K562 (cell line): ENCODE results near the gene OSCAR. TPM values are rescaled to one million over a fixed set of nuclear protein-coding genes. Genes with fewer than 3 reads are reported as not detected.

Experiments
- ARNT ChIP-seq, 2 experiments: fragments of 450-650 bp; IDR thresholded peaks; 2 replicates each; pipeline ENCODE4 v1.6.1; 2016; ENCODE audit warnings: mild to moderate bottlenecking in 1 of 2
- CBFB ChIP-seq: sonication (generic); formaldehyde crosslinking; IDR thresholded peaks from 2 replicates; pipeline ENCODE4 v1.4.0; 2020; ENCODE audit warnings: mild to moderate bottlenecking, missing genetic modification reagents
- CREB1 ChIP-seq, 2 experiments: sonication (generic) in 1 of 2; formaldehyde crosslinking in 1 of 2; IDR thresholded peaks; 2 replicates each; pipeline versions ENCODE4 v1.6.1 to v1.8.0; 2012 to 2022; ENCODE audit warnings: inconsistent platforms in 1 of 2, mild to moderate bottlenecking in 1 of 2, missing genetic modification reagents in 1 of 2, moderate library complexity in 1 of 2
- FOXM1 ChIP-seq, 2 experiments: fragments of 450-650 bp in 1 of 2; sonication (generic) in 1 of 2; formaldehyde crosslinking in 1 of 2; IDR thresholded peaks; 2 replicates each; pipeline versions ENCODE4 v1.6.1 to v1.9.0; 2017 to 2022; ENCODE audit warnings: low read depth in 2 of 2, mild to moderate bottlenecking in 2 of 2, missing genetic modification reagents in 1 of 2, moderate library complexity in 1 of 2
- GTF2A2 ChIP-seq: IDR thresholded peaks from 2 replicates; pipeline ENCODE4 v1.6.1; 2016; ENCODE audit warnings: mild to moderate bottlenecking, missing genetic modification characterization, missing compliant biosample characterization
- HIVEP1 ChIP-seq: fragments of 250-450 bp; sonication (Bioruptor Pico); IDR thresholded peaks from 2 replicates; pipeline ENCODE4 v1.4.0; 2020; ENCODE audit warnings: mild to moderate bottlenecking
- KLF13 ChIP-seq: fragments of 450-650 bp; IDR thresholded peaks from 2 replicates; pipeline ENCODE4 v1.6.1; 2016; ENCODE audit warnings: missing genetic modification characterization, low read depth, mild to moderate bottlenecking, missing compliant biosample characterization, moderate library complexity, borderline replicate concordance
- MAFK ChIP-seq: IDR thresholded peaks from 2 replicates; pipeline ENCODE4 v1.6.1; 2011; ENCODE audit warnings: low read length, improper control_type of control experiment
- MAZ ChIP-seq, 2 experiments: fragments of 450-650 bp in 1 of 2; sonication (generic) in 1 of 2; formaldehyde crosslinking; IDR thresholded peaks in 1 of 2; conservative IDR thresholded peaks in 1 of 2; 2 replicates each; pipeline versions ENCODE4 v1.4.0 to v1.5.0; 2020; ENCODE audit warnings: mild to moderate bottlenecking in 1 of 2, missing genetic modification reagents in 1 of 2
- MEF2D ChIP-seq: conservative IDR thresholded peaks from 2 replicates; pipeline ENCODE4 v1.6.1; 2016; ENCODE audit warnings: low read depth, missing genetic modification characterization, missing compliant biosample characterization
- MYBL2 ChIP-seq, 2 experiments: fragments of 450-650 bp in 1 of 2; sonication (generic) in 1 of 2; formaldehyde crosslinking in 1 of 2; IDR thresholded peaks; 2 replicates each; pipeline versions ENCODE4 v1.6.1 to v1.8.1; 2017 to 2022; ENCODE audit warnings: borderline replicate concordance in 1 of 2, inconsistent platforms in 1 of 2, low read depth in 1 of 2, mild to moderate bottlenecking in 1 of 2, missing genetic modification reagents in 1 of 2, moderate library complexity in 1 of 2
- MYNN ChIP-seq, 2 experiments: sonication (generic); formaldehyde crosslinking in 1 of 2; IDR thresholded peaks; 2 replicates each; pipeline versions ENCODE4 v1.5.0 to v1.6.1; 2016 to 2020; ENCODE audit warnings: antibody characterized with exemption in 1 of 2, missing genetic modification reagents in 1 of 2
- PHF20 ChIP-seq: fragments of 450-650 bp; IDR thresholded peaks from 2 replicates; pipeline ENCODE4 v1.6.1; 2018; ENCODE audit not compliant: partially characterized antibody
- PRPF4 ChIP-seq: fragments of 200-400 bp; formaldehyde crosslinking; IDR thresholded peaks from one replicate; pipeline ENCODE4 v1.6.1; 2017; ENCODE audit warnings: low read length, low read depth, mild to moderate bottlenecking; ENCODE audit not compliant: insufficient read depth, poor library complexity, severe bottlenecking
- RBM39 ChIP-seq: fragments of 200-400 bp; formaldehyde crosslinking; optimal IDR thresholded peaks from 2 replicates; pipeline ENCODE3; 2018; ENCODE audit warnings: low read depth, low read length
- TAF15 ChIP-seq: fragments of 200-400 bp; formaldehyde crosslinking; IDR thresholded peaks from 2 replicates; pipeline ENCODE4 v1.6.1; 2017; ENCODE audit warnings: mild to moderate bottlenecking, low read depth, low read length, moderate library complexity
- ZKSCAN8 ChIP-seq: fragments of 200-800 bp; sonication (Bioruptor generic); IDR thresholded peaks from 2 replicates; pipeline ENCODE4 v1.6.1; 2016; ENCODE audit warnings: missing genetic modification characterization, missing compliant biosample characterization
- ZNF778 ChIP-seq: fragments of 450-650 bp; formaldehyde crosslinking; IDR thresholded peaks from 2 replicates; pipeline ENCODE4 v1.4.0; 2020; ENCODE audit warnings: mild to moderate bottlenecking, moderate library complexity
- polyA plus RNA-seq, 8 experiments: library from polyadenylated mRNA; depleted of rRNA in 4 of 8; stranded (reverse) in 5 of 8; unstranded in 3 of 8; fragments of >200 nt; fragmentation: Nextera tagmentation in 2 of 8; fragmentation: Illumina TruSeq in 1 of 8; extraction: Ambion mirVana in 2 of 8; extraction: Trizol in 1 of 8; gene quantifications; 2 replicates each; pipeline versions ENCODE4 v1.2.1 to v1.2.3, GENCODE V29; 2011 to 2014; ENCODE audit warnings: inconsistent platforms in 1 of 8, missing spikeins in 1 of 8
- total RNA-seq, 7 experiments: library from RNA; depleted of rRNA in 6 of 7; stranded (reverse); fragments of >200 nt in 6 of 7; fragmentation: Illumina TruSeq in 2 of 7; extraction: Trizol in 2 of 7; gene quantifications; 2 replicates each; pipeline versions ENCODE4 v1.2.1 to v1.2.3, GENCODE V29; 2011 to 2021; ENCODE audit warnings: low replicate concordance in 1 of 7
- TF ChIP-seq, protein P1 (sequence below): fragments of 450-650 bp; conservative IDR thresholded peaks from 2 replicates; pipeline ENCODE4 v1.6.1; 2016; ENCODE audit warnings: missing genetic modification characterization, low read depth, mild to moderate bottlenecking, control low read depth, missing compliant biosample characterization
- TF ChIP-seq, protein P2 (sequence below): fragments of 450-650 bp; formaldehyde crosslinking; IDR thresholded peaks from 2 replicates; pipeline ENCODE4 v1.4.0; 2022; ENCODE audit warnings: mild to moderate bottlenecking, moderate library complexity
- TF ChIP-seq, protein P3 (sequence below), 3 experiments: fragments of 200-800 bp in 1 of 3; sonication (Bioruptor generic) in 1 of 3; sonication (generic) in 1 of 3; formaldehyde crosslinking in 1 of 3; IDR thresholded peaks; 2 replicates each; pipeline versions ENCODE4 v1.6.1 to v1.8.0; 2016 to 2022; ENCODE audit warnings: mild to moderate bottlenecking in 2 of 3, missing compliant biosample characterization in 2 of 3, missing genetic modification characterization in 2 of 3, missing genetic modification reagents in 1 of 3

The OSCAR gene
- total and polyA plus RNA-seq, 9 of the 15 experiments (the other 6 are each of a cell fraction or from before 2014, with no cell fraction given), result 0.09 to 0.62 (median 0.13) TPM; not detected in 5

DNA sequence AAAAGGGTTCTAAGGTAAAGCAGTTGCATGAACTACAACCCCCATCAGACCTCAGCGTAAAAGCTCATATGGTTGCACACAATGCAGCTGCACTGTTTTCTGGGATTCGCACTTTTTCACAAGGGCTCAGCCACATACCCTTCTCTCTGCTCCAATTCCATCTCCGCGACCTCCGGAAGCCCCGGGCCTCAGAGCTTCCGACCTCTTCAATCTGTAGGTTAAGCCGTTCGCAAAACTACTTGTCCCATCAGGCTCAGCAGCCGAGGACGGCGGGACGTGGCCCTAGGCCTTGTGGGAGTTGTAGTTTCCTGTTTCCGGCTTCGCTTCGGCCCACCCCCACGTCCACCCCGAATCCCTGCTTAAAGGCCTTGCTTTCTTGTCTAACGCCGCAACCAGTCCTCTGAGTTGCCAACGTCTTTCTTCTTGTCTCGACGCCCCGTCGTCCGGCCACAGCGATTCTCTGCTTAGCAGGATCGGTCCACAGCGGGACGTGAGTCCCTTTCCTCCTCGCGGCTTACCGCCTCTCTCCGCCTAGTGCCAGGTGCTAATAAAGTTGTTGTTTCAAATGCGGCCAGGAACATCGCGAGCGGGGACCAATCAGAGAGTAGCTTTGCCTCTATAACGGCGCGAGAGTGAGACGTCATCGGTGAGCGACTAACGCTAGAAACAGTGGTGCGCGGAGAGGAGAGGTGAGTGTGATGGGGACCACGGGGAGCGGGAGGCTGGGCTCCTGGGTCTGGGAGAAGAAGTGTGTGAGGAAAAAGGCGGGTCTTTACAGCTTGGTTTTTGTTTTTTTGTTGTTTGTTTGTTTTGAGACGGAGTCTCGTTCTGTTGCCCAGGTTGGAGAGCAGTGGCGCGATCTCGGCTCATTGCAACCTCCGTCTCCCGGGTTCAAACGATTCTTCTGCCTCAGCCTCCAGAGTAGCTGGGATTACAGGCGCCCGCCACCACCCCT is 14.8 kb upstream of the OSCAR start, which contains the start of the genes PRPF31 and TFPT (continued):
- TF ChIP-seq MYBL2 (IDR thresholded peaks at IDR 0.05; ENCODE audit: low read depth) (no peak; the same call in 1 of the 2 replicates), MYBL2 (CRISPR knock-in tag; IDR thresholded peaks at IDR 0.05; ENCODE audit: borderline replicate concordance) (no peak), HIVEP1 (CRISPR knock-in tag) (no peak), ZKSCAN8 (CRISPR knock-in tag) (no peak; the same call in 1 of the 2 replicates), TAF15 (no peak), MAZ (CRISPR knock-in tag; conservative IDR thresholded peaks at IDR 0.05 in 1 of 2, IDR thresholded peaks at IDR 0.05 in 1 of 2) (peak; percentile 74 to 86), PHF20 (peak; percentile 99), CBFB (CRISPR knock-in tag) (peak; percentile 88; the same call in 1 of the 2 replicates), GTF2A2 (tag) (no peak), KLF13 (0 out of 2 replicates have a peak, but pooled peaks have one; percentile 66), ARNT (IDR thresholded peaks at IDR 0.05) (peak in 1 of 2 experiments; percentile 95; a peak in 3 of 4 replicates), PRPF4 (no peak), MEF2D (tag) (no peak; the same call in 1 of the 2 replicates), MYNN (IDR thresholded peaks at IDR 0.05) (peak; percentile 75; the same call in 1 of the 2 replicates), MYNN (CRISPR knock-in tag; IDR thresholded peaks at IDR 0.05) (no peak), MAFK (0 out of 2 replicates have a peak, but pooled peaks have one; percentile 7), ZNF778 (CRISPR knock-in tag) (no peak), CREB1 (IDR thresholded peaks at IDR 0.05) (peak; percentile 98), CREB1 (CRISPR knock-in tag; IDR thresholded peaks at IDR 0.05) (peak; percentile 100), RBM39 (no peak), FOXM1 (IDR thresholded peaks at IDR 0.05; ENCODE audit: low read depth) (0 out of 2 replicates have a peak, but pooled peaks have one; percentile 23), FOXM1 (CRISPR knock-in tag; IDR thresholded peaks at IDR 0.05; ENCODE audit: low read depth) (no peak)
- TF ChIP-seq, protein P1, sequence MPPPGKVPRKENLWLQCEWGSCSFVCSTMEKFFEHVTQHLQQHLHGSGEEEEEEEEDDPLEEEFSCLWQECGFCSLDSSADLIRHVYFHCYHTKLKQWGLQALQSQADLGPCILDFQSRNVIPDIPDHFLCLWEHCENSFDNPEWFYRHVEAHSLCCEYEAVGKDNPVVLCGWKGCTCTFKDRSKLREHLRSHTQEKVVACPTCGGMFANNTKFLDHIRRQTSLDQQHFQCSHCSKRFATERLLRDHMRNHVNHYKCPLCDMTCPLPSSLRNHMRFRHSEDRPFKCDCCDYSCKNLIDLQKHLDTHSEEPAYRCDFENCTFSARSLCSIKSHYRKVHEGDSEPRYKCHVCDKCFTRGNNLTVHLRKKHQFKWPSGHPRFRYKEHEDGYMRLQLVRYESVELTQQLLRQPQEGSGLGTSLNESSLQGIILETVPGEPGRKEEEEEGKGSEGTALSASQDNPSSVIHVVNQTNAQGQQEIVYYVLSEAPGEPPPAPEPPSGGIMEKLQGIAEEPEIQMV (tag), result peak; percentile 61; the same call in 1 of the 2 replicates
- TF ChIP-seq, protein P2, sequence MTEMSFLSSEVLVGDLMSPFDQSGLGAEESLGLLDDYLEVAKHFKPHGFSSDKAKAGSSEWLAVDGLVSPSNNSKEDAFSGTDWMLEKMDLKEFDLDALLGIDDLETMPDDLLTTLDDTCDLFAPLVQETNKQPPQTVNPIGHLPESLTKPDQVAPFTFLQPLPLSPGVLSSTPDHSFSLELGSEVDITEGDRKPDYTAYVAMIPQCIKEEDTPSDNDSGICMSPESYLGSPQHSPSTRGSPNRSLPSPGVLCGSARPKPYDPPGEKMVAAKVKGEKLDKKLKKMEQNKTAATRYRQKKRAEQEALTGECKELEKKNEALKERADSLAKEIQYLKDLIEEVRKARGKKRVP (CRISPR knock-in tag), result peak; percentile 38; the same call in 1 of the 2 replicates
- TF ChIP-seq, protein P3, sequence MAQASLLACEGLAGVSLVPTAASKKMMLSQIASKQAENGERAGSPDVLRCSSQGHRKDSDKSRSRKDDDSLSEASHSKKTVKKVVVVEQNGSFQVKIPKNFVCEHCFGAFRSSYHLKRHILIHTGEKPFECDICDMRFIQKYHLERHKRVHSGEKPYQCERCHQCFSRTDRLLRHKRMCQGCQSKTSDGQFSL (CRISPR knock-in tag; IDR thresholded peaks at IDR 0.05), result peak; percentile 87
- TF ChIP-seq, protein P3 (tag; IDR thresholded peaks at IDR 0.05), result peak in 1 of 2 experiments; percentile 77; a peak in 2 of 4 replicates
